Parathyroid adenoma (tissue), 2 donors: ENCODE measurements around the gene CCDC120.

ENCODE experiments used
- H2AFZ ChIP-seq: fragments of 300-600 bp; sonication (generic); one replicate; pipeline ENCODE4 v1.7.0; 2017; ENCODE audit warnings: antibody characterized with exemption, mild to moderate bottlenecking
- H3K27ac ChIP-seq: fragments of 300-600 bp; sonication (generic); one replicate; pipeline ENCODE4 v1.7.0; 2017
- H3K27me3 ChIP-seq: fragments of 300-600 bp; sonication (generic); one replicate; pipeline ENCODE4 v1.7.0; 2017; ENCODE audit warnings: low read length; ENCODE audit not compliant: control insufficient read depth, insufficient read depth
- H3K36me3 ChIP-seq: fragments of 300-600 bp; sonication (generic); one replicate; pipeline ENCODE4 v1.7.0; 2017; ENCODE audit warnings: low read length; ENCODE audit not compliant: control insufficient read depth, insufficient read depth
- H3K4me1 ChIP-seq: fragments of 300-600 bp; sonication (generic); one replicate; pipeline ENCODE4 v1.7.0; 2017; ENCODE audit warnings: control low read depth
- H3K4me2 ChIP-seq: fragments of 300-600 bp; sonication (generic); one replicate; pipeline ENCODE4 v1.7.0; 2017; ENCODE audit warnings: low read length
- H3K4me3 ChIP-seq: fragments of 300-600 bp; sonication (generic); one replicate; pipeline ENCODE4 v1.7.0; 2017; ENCODE audit warnings: low read depth, low read length
- H3K79me2 ChIP-seq: fragments of 300-600 bp; sonication (generic); one replicate; pipeline ENCODE4 v1.7.0; 2017; ENCODE audit warnings: control low read depth
- H3K9ac ChIP-seq: fragments of 300-600 bp; sonication (generic); one replicate; pipeline ENCODE4 v1.7.0; 2017; ENCODE audit warnings: mild to moderate bottlenecking
- H3K9me3 ChIP-seq: fragments of 300-600 bp; sonication (generic); one replicate; pipeline ENCODE4 v1.7.0; 2017; ENCODE audit warnings: low read length; ENCODE audit not compliant: control insufficient read depth
- CTCF ChIP-seq: fragments of 300-600 bp; sonication (generic); IDR thresholded peaks from one replicate; pipeline ENCODE4 v1.7.0; 2017; ENCODE audit warnings: antibody characterized with exemption, mild to moderate bottlenecking
- donor health status: primary hyperparathyroidism.

Gene CCDC120

DNA sequence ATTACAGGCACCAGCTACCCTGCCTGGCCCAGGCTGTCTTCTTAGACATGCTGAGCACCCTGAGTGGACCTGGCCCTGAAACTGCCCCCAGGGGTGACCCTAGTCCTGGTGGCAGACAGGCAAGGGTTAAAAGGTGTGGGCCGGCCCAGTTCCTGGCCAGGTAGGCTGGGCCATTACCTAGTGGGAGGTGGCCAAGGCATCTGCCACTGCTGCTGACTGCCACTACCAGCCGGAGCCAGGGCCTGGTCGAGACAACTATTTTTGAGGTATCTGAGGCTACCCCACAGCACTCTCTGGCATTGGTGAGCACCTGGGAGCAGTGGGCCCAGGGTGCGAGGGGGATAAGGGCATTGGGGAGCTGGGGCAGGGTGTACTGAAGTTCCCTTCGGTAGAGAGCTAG is at the start of gene CCDC120:
CCDC120 (plus strand) TSS at position 206 of the 400 bp plus-strand sequence. CDS start 3,043 bp downstream, outside the sequence.
- Histone ChIP-seq H2AFZ (peak within 1 kb of the TSS; percentile 60), H3K79me2 (peaks cover 10% of the 10 kb centered on the region), H3K9ac (no peak within 1 kb of the TSS), H3K27me3 (no peaks in the 10 kb centered on the region), H3K4me2 (peak within 1 kb of the TSS; percentile 67), H3K9me3 (no peaks in the 10 kb centered on the region), H3K4me3 (peak within 1 kb of the TSS; percentile 59), H3K27ac (peak within 1 kb of the TSS; percentile 78), H3K4me1 (no peaks in the 10 kb centered on the region), H3K36me3 (no peaks in the 10 kb centered on the region)
- TF ChIP-seq CTCF: no peak

DNA sequence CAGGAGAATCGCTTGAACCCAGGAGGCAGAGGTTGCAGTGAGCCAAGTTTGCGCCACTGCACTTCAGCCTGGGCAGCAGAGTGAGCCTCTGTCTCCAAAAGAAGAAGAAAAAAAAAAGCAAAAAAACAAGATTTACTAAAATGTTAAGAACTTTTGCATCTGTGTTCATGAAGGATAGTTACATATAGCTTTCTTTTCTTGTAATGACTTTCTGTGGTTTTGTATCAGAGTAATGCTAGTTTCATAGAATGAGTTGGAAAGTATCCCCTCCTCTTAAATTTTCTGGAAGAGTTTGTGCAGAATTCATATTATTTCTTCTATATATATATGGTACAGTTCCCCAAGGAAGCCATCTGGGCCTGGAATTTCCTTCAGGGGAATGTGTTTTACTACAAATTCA is 39.7 kb upstream of the CCDC120 start:
- Histone ChIP-seq H3K79me2 (no peaks in the 10 kb centered on the region), H2AFZ (no peak overlapping the region), H3K4me3 (no peak overlapping the region), H3K27ac (no peak overlapping the region), H3K36me3 (no peaks in the 10 kb centered on the region), H3K27me3 (no peaks in the 10 kb centered on the region), H3K9me3 (no peaks in the 10 kb centered on the region), H3K4me2 (no peak overlapping the region), H3K4me1 (no peaks in the 10 kb centered on the region), H3K9ac (no peak overlapping the region)
- no peak for TF ChIP-seq CTCF

DNA sequence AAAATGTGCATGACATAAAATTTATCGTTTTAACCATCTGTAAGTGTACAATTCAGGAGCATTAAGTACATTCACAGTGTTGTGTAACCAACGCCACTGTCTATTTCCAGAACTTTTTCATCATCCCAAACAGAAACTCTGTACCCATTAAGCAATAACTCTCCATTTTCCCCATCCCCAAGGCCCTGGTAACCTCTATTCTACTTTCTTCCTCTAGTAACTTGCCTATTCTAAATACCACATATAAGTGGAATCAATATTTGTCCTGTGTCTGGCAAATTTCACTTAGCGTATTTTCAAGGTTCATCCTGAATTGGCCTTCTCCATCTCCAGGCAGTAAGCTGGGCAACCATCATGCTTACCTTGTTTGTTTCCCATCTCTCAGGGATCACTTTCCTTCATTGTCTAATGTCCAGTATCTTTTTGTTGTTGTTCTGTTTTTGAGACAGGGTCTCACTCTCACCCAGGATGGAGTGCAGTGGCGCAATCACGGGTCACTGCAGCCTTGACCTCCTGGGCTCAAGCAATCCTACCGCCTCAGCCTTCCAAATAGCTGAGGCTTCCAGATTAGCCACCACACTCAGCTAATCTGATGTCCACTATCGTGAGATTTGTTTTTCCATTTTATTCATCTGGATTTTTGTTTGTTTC is 39.1 kb upstream of the CCDC120 start:
- Histone ChIP-seq H2AFZ (no peak overlapping the region), H3K79me2 (no peaks in the 10 kb centered on the region), H3K9me3 (no peaks in the 10 kb centered on the region), H3K4me1 (no peaks in the 10 kb centered on the region), H3K27ac (no peak overlapping the region), H3K4me2 (no peak overlapping the region), H3K9ac (no peak overlapping the region), H3K27me3 (no peaks in the 10 kb centered on the region), H3K36me3 (no peaks in the 10 kb centered on the region), H3K4me3 (no peak overlapping the region)
- no peak for TF ChIP-seq CTCF

GRCh38 chrX:49029876-49030275 is 28.9 kb upstream of the CCDC120 start:
- Histone ChIP-seq H3K4me3 (no peak overlapping the region), H3K9ac (no peak overlapping the region), H2AFZ (no peak overlapping the region), H3K79me2 (no peaks in the 10 kb centered on the region), H3K9me3 (no peaks in the 10 kb centered on the region), H3K27me3 (no peaks in the 10 kb centered on the region), H3K4me1 (no peaks in the 10 kb centered on the region), H3K36me3 (no peaks in the 10 kb centered on the region), H3K4me2 (no peak overlapping the region), H3K27ac (no peak overlapping the region)
- TF ChIP-seq CTCF: no peak

GRCh38 chrX:49030283-49030682 is 28.5 kb upstream of the CCDC120 start:
- H2AFZ ChIP-seq: no peak overlapping the region
- H3K27ac ChIP-seq: no peak overlapping the region
- no peaks in the 10 kb centered on the region for H3K36me3 ChIP-seq
- no peaks in the 10 kb centered on the region for H3K9me3 ChIP-seq
- H3K4me3 ChIP-seq: no peak overlapping the region
- H3K79me2 ChIP-seq: no peaks in the 10 kb centered on the region
- no peak overlapping the region for H3K4me2 ChIP-seq
- no peaks in the 10 kb centered on the region for H3K4me1 ChIP-seq
- no peak overlapping the region for H3K9ac ChIP-seq
- no peak for TF ChIP-seq CTCF
- no peaks in the 10 kb centered on the region for H3K27me3 ChIP-seq
